Hepatocyte (in vitro differentiated cells): ENCODE data around the gene CPZ. TPM values are rescaled to one million over a fixed set of nuclear protein-coding genes. Genes with fewer than 3 reads are reported as not detected.

Experiments used
- DNase-seq: peaks from one replicate; pipeline ENCODE4 v3.0.0-alpha.2; 2016; ENCODE audit warnings: low spot score
- H2AFZ ChIP-seq: fragments of 200-600 bp; sonication (generic); 2 replicates; pipeline ENCODE4 v1.6.0; 2016; ENCODE audit warnings: antibody characterized with exemption, mild to moderate bottlenecking
- H3K27ac ChIP-seq: fragments of 200-600 bp; sonication (generic); 2 replicates; pipeline ENCODE4 v1.5.1; 2016; ENCODE audit warnings: mild to moderate bottlenecking
- H3K27me3 ChIP-seq: fragments of 200-600 bp; sonication (generic); 2 replicates; pipeline ENCODE4 v1.6.1; 2016
- H3K36me3 ChIP-seq: fragments of 200-600 bp; sonication (generic); replicated peaks from 2 replicates; pipeline ENCODE4 v1.5.1; 2016; ENCODE audit warnings: low read depth; ENCODE audit not compliant: insufficient read depth
- H3K4me1 ChIP-seq: fragments of 200-600 bp; sonication (generic); 2 replicates; pipeline ENCODE4 v1.5.1; 2016; ENCODE audit warnings: mild to moderate bottlenecking, moderate library complexity; ENCODE audit not compliant: insufficient read depth
- H3K4me2 ChIP-seq: fragments of 200-600 bp; sonication (generic); 2 replicates; pipeline ENCODE4 v1.6.0; 2016
- H3K4me3 ChIP-seq: fragments of 200-600 bp; sonication (generic); 2 replicates; pipeline ENCODE4 v1.5.1; 2016; ENCODE audit warnings: mild to moderate bottlenecking
- H3K79me2 ChIP-seq: fragments of 200-600 bp; sonication (generic); 2 replicates; pipeline ENCODE4 v1.6.0; 2017; ENCODE audit warnings: mild to moderate bottlenecking
- H3K9me2 ChIP-seq: fragments of 200-600 bp; sonication (generic); replicated peaks from 2 replicates; pipeline ENCODE4 v1.6.0; 2017; ENCODE audit warnings: mild to moderate bottlenecking; ENCODE audit not compliant: insufficient read depth
- H3K9me3 ChIP-seq: fragments of 200-600 bp; sonication (generic); 2 replicates; pipeline ENCODE4 v1.5.1; 2016; ENCODE audit warnings: low read depth, mild to moderate bottlenecking
- H4K20me1 ChIP-seq: fragments of 200-600 bp; sonication (generic); 2 replicates; pipeline ENCODE4 v1.6.0; 2016; ENCODE audit warnings: mild to moderate bottlenecking; ENCODE audit not compliant: insufficient read depth, poor library complexity, severe bottlenecking
- EZH2 ChIP-seq: fragments of 200-600 bp; sonication (generic); IDR thresholded peaks from 2 replicates; pipeline ENCODE4 v1.6.1; 2016; ENCODE audit warnings: antibody characterized with exemption, mild to moderate bottlenecking, borderline replicate concordance
- EZH2phosphoT487 ChIP-seq: fragments of 200-600 bp; sonication (generic); IDR thresholded peaks from one replicate; pipeline ENCODE4 v1.6.1; 2018; ENCODE audit warnings: antibody characterized with exemption, mild to moderate bottlenecking, low read depth, moderate library complexity; ENCODE audit not compliant: unreplicated experiment, severe bottlenecking
- WGBS: methylation state at CpG from one replicate; pipeline ENCODE4 v1.1.6; 2016; ENCODE audit warnings: low lambda C conversion rate; ENCODE audit errors: missing lambda C conversion rate; 5-methylcytosine and 5-hydroxymethylcytosine counted together
- polyA plus RNA-seq: library from polyadenylated mRNA; unstranded; fragments of >200 nt; fragmentation: Nextera tagmentation; extraction: Ambion mirVana; gene quantifications from 2 replicates; pipeline ENCODE4 v1.2.1, GENCODE V29; 2016
- total RNA-seq: library from RNA; depleted of rRNA; stranded (reverse); fragments of >200 nt; gene quantifications from 2 replicates; pipeline ENCODE4 v1.2.3, GENCODE V29; 2014
- TF ChIP-seq, protein P1 (sequence below): fragments of 200-600 bp; sonication (generic); IDR thresholded peaks from 2 replicates; pipeline ENCODE4 v1.5.1; 2016; ENCODE audit warnings: antibody characterized with exemption, mild to moderate bottlenecking; ENCODE audit not compliant: poor library complexity

The CPZ gene
- total and polyA plus RNA-seq, 2 experiments from 2014 or later: 34.8 to 113 TPM

DNA sequence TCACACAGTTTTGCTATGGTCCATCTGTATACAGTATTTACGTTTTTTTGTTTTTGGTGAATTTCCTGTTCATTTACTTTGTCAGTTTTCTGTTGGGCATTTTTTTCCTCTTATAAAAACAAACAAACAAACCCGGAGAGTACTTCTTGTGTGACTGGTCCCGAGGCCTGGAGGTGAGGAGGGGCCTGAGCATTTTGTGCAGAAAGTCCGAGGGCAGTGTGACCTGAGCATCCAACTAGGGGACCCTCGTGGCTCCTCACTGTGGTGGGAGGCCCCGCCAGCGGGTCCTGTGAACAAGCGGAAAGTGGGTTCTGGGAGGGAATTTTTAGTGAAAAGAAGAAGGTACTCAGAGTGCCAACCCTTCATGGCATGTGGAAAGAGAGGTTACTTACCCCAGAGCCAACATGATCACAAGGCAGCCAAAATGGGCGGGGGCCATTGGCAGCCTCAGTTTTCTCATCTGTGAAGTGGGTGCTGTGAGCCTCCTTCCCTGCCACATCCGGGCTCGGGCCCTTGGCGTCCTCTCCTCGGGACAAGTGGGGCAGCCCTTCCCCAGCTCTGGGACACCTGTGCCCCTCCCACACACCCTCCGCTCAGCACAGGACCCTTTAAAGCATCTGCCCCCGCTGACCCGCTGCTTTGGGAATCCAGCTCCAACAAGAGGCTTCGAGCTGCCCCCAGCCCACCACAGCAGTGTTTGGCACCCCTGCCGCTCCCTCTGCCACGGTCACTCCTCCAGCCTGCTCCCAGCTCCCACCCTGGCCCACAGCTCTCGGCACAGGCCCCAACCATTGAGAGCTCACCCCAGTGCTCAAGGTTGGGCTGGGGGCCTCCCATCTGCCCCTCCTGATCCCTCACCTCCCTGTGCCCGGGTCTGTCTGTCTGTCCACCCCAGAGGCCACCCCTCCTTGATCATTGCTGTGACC, 35.2 kb upstream of the CPZ start:
- Histone ChIP-seq H3K79me2 (no peaks in the 10 kb centered on the region), H2AFZ (no peak overlapping the region), H3K4me2 (no peak overlapping the region), H3K27ac (no peak overlapping the region), H3K9me2 (no peaks in the 10 kb centered on the region), H4K20me1 (no peaks in the 10 kb centered on the region), H3K4me1 (peaks cover 20% of the 10 kb centered on the region), H3K36me3 (no peaks in the 10 kb centered on the region), H3K4me3 (no peak overlapping the region), H3K27me3 (no peaks in the 10 kb centered on the region), H3K9me3 (no peaks in the 10 kb centered on the region)
- TF ChIP-seq EZH2phosphoT487 (no peak), EZH2 (no peak)
- TF ChIP-seq, protein P1, sequence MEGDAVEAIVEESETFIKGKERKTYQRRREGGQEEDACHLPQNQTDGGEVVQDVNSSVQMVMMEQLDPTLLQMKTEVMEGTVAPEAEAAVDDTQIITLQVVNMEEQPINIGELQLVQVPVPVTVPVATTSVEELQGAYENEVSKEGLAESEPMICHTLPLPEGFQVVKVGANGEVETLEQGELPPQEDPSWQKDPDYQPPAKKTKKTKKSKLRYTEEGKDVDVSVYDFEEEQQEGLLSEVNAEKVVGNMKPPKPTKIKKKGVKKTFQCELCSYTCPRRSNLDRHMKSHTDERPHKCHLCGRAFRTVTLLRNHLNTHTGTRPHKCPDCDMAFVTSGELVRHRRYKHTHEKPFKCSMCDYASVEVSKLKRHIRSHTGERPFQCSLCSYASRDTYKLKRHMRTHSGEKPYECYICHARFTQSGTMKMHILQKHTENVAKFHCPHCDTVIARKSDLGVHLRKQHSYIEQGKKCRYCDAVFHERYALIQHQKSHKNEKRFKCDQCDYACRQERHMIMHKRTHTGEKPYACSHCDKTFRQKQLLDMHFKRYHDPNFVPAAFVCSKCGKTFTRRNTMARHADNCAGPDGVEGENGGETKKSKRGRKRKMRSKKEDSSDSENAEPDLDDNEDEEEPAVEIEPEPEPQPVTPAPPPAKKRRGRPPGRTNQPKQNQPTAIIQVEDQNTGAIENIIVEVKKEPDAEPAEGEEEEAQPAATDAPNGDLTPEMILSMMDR: no peak
- no peak for DNase-seq
- WGBS: 92% methylated on average over 21 of the region's 21 CpGs

DNA sequence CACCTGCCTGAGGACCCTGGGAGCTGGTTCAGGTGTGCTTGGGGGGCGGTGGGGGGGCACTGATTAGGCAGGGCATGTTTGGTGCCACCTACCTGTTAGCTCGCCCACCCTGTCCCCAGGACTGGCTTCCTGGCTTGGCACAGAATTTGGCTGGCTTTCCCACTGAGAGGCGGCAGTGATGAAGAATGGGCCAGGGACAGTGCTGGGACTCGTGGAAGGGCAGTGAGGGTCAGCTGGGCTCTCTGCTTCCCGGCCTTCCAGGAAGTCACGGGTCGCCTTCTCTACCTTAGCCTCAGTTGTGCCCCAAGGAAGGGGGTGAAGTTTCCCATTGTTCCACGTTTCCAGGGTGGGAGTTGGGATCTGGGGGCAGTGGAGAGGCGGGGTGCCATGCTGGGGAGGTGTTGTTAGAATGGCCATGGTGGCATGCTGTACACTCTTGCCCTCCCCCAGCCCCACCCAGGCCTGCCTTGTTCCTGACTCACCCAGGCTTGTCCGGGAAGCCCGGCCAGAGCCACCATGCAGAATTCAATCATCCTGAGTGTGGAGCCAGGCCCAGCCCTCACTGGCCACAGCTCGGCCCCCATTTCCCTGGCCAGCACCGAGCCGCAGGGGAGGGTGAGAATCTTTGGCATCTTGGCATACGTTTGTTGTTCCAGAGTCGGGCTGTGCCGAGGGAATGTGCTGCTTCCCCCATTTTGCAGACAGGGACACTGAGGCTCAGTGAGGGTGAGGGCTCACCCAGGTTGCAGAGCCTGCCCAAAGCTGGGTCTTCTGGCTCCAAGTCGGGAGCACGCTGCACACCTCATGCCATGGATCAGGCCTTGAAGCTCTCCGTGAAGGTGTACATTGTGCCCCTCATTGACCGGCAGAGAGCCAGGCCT, 34.2 kb upstream of the CPZ start:
- H3K4me2 ChIP-seq: no peak overlapping the region
- DNase-seq: no peak
- H2AFZ ChIP-seq: no peak overlapping the region
- H3K9me2 ChIP-seq: no peaks in the 10 kb centered on the region
- no peaks in the 10 kb centered on the region for H3K9me3 ChIP-seq
- H3K27me3 ChIP-seq: no peaks in the 10 kb centered on the region
- TF ChIP-seq EZH2: no peak
- TF ChIP-seq, protein P1: no peak
- TF ChIP-seq EZH2phosphoT487: no peak
- H3K4me3 ChIP-seq: no peak overlapping the region
- no peaks in the 10 kb centered on the region for H4K20me1 ChIP-seq
- WGBS: 94% methylated on average over 21 of the region's 21 CpGs
- no peaks in the 10 kb centered on the region for H3K79me2 ChIP-seq
- peaks cover 20% of the 10 kb centered on the region for H3K4me1 ChIP-seq
- H3K36me3 ChIP-seq: no peaks in the 10 kb centered on the region
- H3K27ac ChIP-seq: no peak overlapping the region

DNA sequence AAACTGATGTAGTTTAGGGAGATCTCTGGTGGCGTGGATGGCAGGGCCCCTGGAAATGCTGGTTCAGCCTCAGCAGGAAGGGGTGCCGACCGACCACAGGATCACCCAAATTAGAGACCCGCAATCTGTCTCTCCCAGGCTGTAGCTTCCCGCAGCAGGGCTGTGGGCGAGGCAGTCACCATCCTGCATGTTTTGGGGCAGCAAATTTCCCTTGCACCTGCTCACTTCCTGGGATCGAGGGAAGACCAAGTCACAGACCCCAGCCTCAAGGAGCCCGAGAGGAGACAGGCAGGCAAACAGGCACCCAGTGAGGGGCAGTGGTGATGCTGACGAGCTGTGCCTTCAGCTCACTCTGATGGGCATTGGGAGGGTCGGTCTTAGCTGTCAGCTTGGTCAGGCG, 33.6 kb upstream of the CPZ start:
- no peaks in the 10 kb centered on the region for H3K27me3 ChIP-seq
- no peaks in the 10 kb centered on the region for H3K9me3 ChIP-seq
- TF ChIP-seq, protein P1: no peak
- no peak for TF ChIP-seq EZH2phosphoT487
- no peak for TF ChIP-seq EZH2
- H3K4me1 ChIP-seq: peaks cover 20% of the 10 kb centered on the region
- H3K79me2 ChIP-seq: no peaks in the 10 kb centered on the region
- H3K9me2 ChIP-seq: no peaks in the 10 kb centered on the region
- WGBS: 98% methylated on average over 11 of the region's 11 CpGs
- no peaks in the 10 kb centered on the region for H3K36me3 ChIP-seq
- H3K27ac ChIP-seq: no peak overlapping the region
- DNase-seq: no peak
- H4K20me1 ChIP-seq: no peaks in the 10 kb centered on the region
- no peak overlapping the region for H3K4me2 ChIP-seq
- no peak overlapping the region for H3K4me3 ChIP-seq
- no peak overlapping the region for H2AFZ ChIP-seq
